ENCODE measurements around the gene ASB1.
"Not testable (repeated sequence)": the region's sequence is repeated elsewhere in the genome, so short reads cannot be mapped to it uniquely, and the experiment has no call there.

Gene ASB1

GRCh38 chr2:238403632-238404405, 22.9 kb upstream of the ASB1 start:
- DNase-seq (ENCODE audit: low read depth) = no peak
- no peak overlapping the region for H3K4me3 ChIP-seq (ENCODE audit: low read depth, low read length)
- TF ChIP-seq CTCF (IDR thresholded peaks at IDR 0.05; ENCODE audit: insufficient read depth, low read depth, low read length, missing control alignments) = no peak

- no peak overlapping the region for H3K4me3 ChIP-seq (ENCODE audit: low read depth, low read length)
- no peak for DNase-seq (ENCODE audit: low read depth)
- TF ChIP-seq CTCF (IDR thresholded peaks at IDR 0.05; ENCODE audit: insufficient read depth, low read depth, low read length, missing control alignments) = no peak
Measured at GRCh38 chr2:238404406-238405216, 22.1 kb upstream of the ASB1 start.

- not testable (repeated sequence) for H3K4me3 ChIP-seq (ENCODE audit: low read depth, low read length); DNase-seq (ENCODE audit: low read depth)
Measured at GRCh38 chr2:238405217-238405555, 21.5 kb upstream of the ASB1 start.

GRCh38 chr2:238406221-238406997, 20.3 kb upstream of the ASB1 start:
- DNase-seq (ENCODE audit: low read depth) = no peak
- TF ChIP-seq CTCF (IDR thresholded peaks at IDR 0.05; ENCODE audit: insufficient read depth, low read depth, low read length, missing control alignments) = no peak
- H3K4me3 ChIP-seq (ENCODE audit: low read depth, low read length) = no peak overlapping the region

- no peak for TF ChIP-seq CTCF (IDR thresholded peaks at IDR 0.05; ENCODE audit: insufficient read depth, low read depth, low read length, missing control alignments)
- H3K4me3 ChIP-seq (ENCODE audit: low read depth, low read length) = no peak overlapping the region
- no peak for DNase-seq (ENCODE audit: low read depth)
Measured at GRCh38 chr2:238406998-238407285, 19.8 kb upstream of the ASB1 start.

- TF ChIP-seq CTCF (IDR thresholded peaks at IDR 0.05; ENCODE audit: insufficient read depth, low read depth, low read length, missing control alignments) = no peak
- DNase-seq (ENCODE audit: low read depth) = no peak
- H3K4me3 ChIP-seq (ENCODE audit: low read depth, low read length) = no peak overlapping the region
Measured at GRCh38 chr2:238407566-238407965, 19.2 kb upstream of the ASB1 start.

- no peak overlapping the region for H3K4me3 ChIP-seq (ENCODE audit: low read depth, low read length)
- no peak for DNase-seq (ENCODE audit: low read depth)
- TF ChIP-seq CTCF (IDR thresholded peaks at IDR 0.05; ENCODE audit: insufficient read depth, low read depth, low read length, missing control alignments) = no peak
Measured at GRCh38 chr2:238408615-238409340, 17.9 kb upstream of the ASB1 start.
